Measurements from ENCODE around the gene POU6F2. TPM values are rescaled to one million over a fixed set of nuclear protein-coding genes. Genes with fewer than 3 reads are reported as not detected.

POU6F2 gene
- total RNA-seq, 1 donor, result under 0.01 TPM

DNA sequence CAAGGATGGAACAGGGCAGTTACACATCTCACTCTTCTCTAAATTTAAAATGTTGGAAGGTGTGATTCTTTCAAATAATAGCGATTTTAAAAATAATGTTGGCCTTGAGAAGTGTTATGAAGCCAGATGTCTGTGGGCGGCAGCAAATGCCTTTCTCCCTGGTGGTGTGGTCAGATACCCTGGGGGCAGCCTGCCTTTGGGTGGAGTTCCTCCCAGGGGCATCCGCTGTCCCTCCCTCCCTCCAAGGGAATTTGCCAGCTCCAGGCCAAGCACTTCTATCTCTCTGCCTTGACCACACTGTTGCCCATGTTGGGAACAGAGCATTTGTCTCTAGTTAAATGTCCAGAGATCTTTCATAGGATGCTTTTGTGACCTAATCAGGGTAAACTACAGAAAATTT lies 121.4 kb downstream of the POU6F2 start:
- no peak overlapping the region for H3K4me3 ChIP-seq (ENCODE audit: low read depth, low read length)
- no peak for TF ChIP-seq CTCF (IDR thresholded peaks at IDR 0.05; ENCODE audit: insufficient read depth, low read depth, low read length)
- DNase-seq (ENCODE audit: low read depth), result no peak

GRCh38 chr7:39100270-39100669 lies 122.6 kb downstream of the POU6F2 start:
- TF ChIP-seq CTCF (IDR thresholded peaks at IDR 0.05; ENCODE audit: insufficient read depth, low read depth, low read length), result no peak
- no peak for DNase-seq (ENCODE audit: low read depth)

GRCh38 chr7:39102234-39102633 lies 124.5 kb downstream of the POU6F2 start:
- no peak for TF ChIP-seq CTCF (IDR thresholded peaks at IDR 0.05; ENCODE audit: insufficient read depth, low read depth, low read length)
- no peak for DNase-seq (ENCODE audit: low read depth)
- H3K4me3 ChIP-seq (ENCODE audit: low read depth, low read length), result no peak overlapping the region

More at GRCh38 chr7:39100270-39100669, 122.6 kb downstream of the POU6F2 start:
- no peak overlapping the region for H3K4me3 ChIP-seq (ENCODE audit: low read depth, low read length)

DNA sequence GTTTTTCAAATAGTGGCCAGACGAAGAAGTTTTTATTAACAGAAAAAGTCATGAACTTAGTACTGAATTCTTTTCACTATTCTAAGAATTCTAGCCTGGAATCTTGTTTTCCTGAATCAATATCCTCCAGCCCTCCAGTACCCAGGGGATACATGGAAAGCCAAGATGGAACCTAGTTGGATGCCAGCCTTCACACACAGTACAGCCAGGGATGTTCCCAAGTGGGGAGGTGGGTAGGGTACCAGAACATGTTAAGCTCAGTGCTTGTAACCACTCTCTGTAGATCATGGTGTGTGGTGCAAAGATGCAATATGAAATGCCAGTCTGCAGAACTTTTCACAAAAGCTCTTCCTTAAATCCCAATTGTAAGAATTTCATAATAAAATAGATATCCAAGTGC lies 128.0 kb downstream of the POU6F2 start:
- DNase-seq (ENCODE audit: low read depth), result no peak
- H3K4me3 ChIP-seq (ENCODE audit: low read depth, low read length), result no peak overlapping the region
- TF ChIP-seq CTCF (IDR thresholded peaks at IDR 0.05; ENCODE audit: insufficient read depth, low read depth, low read length), result no peak

DNA sequence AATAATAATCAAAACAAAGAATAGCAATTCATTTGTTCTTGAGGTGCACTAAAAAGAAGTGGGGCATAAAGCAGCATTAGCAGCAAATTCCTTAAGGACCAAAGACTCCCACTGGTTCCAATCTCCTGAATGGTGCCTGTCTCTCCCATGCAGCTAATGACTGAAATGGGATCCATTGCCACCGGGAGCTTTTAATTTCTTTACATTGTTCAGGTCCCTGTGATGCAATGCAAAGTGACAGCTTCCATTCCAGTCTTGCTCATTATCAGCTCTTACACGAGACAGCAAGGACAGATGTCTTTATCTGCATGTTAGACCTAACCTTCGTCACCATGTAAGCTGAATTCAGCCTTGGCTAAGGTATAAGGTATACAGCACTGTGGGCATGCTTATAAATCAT lies 148.1 kb downstream of the POU6F2 start:
- TF ChIP-seq CTCF (IDR thresholded peaks at IDR 0.05; ENCODE audit: insufficient read depth, low read depth, low read length), result no peak
- no peak overlapping the region for H3K4me3 ChIP-seq (ENCODE audit: low read depth, low read length)
- DNase-seq (ENCODE audit: low read depth), result no peak

DNA sequence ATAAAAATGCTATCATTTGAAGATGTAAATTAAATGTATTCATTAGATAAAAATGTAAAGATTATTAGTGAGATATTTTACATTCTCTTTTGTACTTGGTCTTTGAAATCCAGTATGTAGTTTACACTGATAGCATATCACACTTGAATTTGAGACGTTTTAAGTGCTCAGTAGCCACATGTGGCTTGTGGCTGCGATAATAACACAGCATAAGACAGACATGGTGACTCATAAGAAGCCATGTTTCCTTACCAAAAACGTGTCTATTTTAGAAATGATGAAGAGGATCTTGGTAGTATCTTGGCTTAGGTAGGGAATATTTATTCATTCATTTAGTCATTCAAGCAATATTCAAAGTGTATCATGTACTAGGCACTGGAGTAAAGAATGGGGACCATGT lies 149.3 kb downstream of the POU6F2 start:
- DNase-seq (ENCODE audit: low read depth), result no peak
- no peak overlapping the region for H3K4me3 ChIP-seq (ENCODE audit: low read depth, low read length)
- no peak for TF ChIP-seq CTCF (IDR thresholded peaks at IDR 0.05; ENCODE audit: insufficient read depth, low read depth, low read length)

- no peak for DNase-seq (ENCODE audit: low read depth)
- TF ChIP-seq CTCF (IDR thresholded peaks at IDR 0.05; ENCODE audit: insufficient read depth, low read depth, low read length), result no peak
- no peak overlapping the region for H3K4me3 ChIP-seq (ENCODE audit: low read depth, low read length)
Observed at GRCh38 chr7:39128287-39128843, 150.7 kb downstream of the POU6F2 start.

Data from fibroblast of villous mesenchyme (primary cell).